Stimulated activated CD4-positive, alpha-beta T cell treated with anti-CD3 and anti-CD28 coated beads, Interleukin-2, amount 100 ng/mL, for 48 hours (primary cell): ENCODE results near the gene ASCC1.
A peak's percentile ranks its signal among the peaks of the same experiment; 100 is the strongest.

Experiments
- DNase-seq, 2 donors: peaks; one replicate each; pipeline ENCODE4 v3.0.0-alpha.2; 2020

ASCC1 gene

GRCh38 chr10:72096115-72097000 lies 119.7 kb downstream of the ASCC1 start:
- DNase-seq: no peak

- no peak for DNase-seq
These were observed 120.9 kb downstream of the ASCC1 start for GRCh38 chr10:72095195-72095594.

- no peak for DNase-seq
These were observed 121.5 kb downstream of the ASCC1 start for GRCh38 chr10:72094574-72094973.

GRCh38 chr10:72093450-72093849 lies 122.6 kb downstream of the ASCC1 start:
- no peak for DNase-seq

- no peak for DNase-seq
These were observed 123.1 kb downstream of the ASCC1 start for GRCh38 chr10:72092987-72093386.

- no peak for DNase-seq
These were observed 123.7 kb downstream of the ASCC1 start for GRCh38 chr10:72092171-72092924.

GRCh38 chr10:72090326-72090725 lies 125.8 kb downstream of the ASCC1 start:
- DNase-seq: no peak

GRCh38 chr10:72089618-72090017 lies 126.5 kb downstream of the ASCC1 start:
- no peak for DNase-seq

GRCh38 chr10:72088889-72089575 lies 127.0 kb downstream of the ASCC1 start:
- peak; percentile 42 to 50 for DNase-seq

GRCh38 chr10:72087969-72088888 lies 127.8 kb downstream of the ASCC1 start, which contains the start of gene SPOCK2:
SPOCK2 (minus strand) TSS chr10:72088551; CDS start chr10:72088328, 223 bp downstream.
- DNase-seq: peak; percentile 52 to 53

- DNase-seq: no peak
These were observed 128.6 kb downstream of the ASCC1 start for GRCh38 chr10:72087392-72087968.

- peak in 1 of 2 donors; percentile 39 for DNase-seq
These were observed 129.3 kb downstream of the ASCC1 start for GRCh38 chr10:72086466-72087391.

GRCh38 chr10:72085864-72086465 lies 130.1 kb downstream of the ASCC1 start:
- DNase-seq: no peak

GRCh38 chr10:72085166-72085565 lies 130.9 kb downstream of the ASCC1 start:
- DNase-seq: no peak

- DNase-seq: peak; percentile 48 to 51
These were observed 132.2 kb downstream of the ASCC1 start for GRCh38 chr10:72083790-72084459.

- DNase-seq: no peak
These were observed 133.0 kb downstream of the ASCC1 start for GRCh38 chr10:72082856-72083789.

- no peak for DNase-seq
These were observed 134.1 kb downstream of the ASCC1 start for GRCh38 chr10:72081772-72082590.
